A673 (cell line): Measurements from ENCODE around the gene PARD6A. TPM values are rescaled to one million over a fixed set of nuclear protein-coding genes. Genes with fewer than 3 reads are reported as not detected.
A peak's percentile ranks its signal among the peaks of the same experiment; 100 is the strongest.

Experiments used
- BruUV-seq: library from RNA; stranded (reverse); fragments of 400-500 nt; replicated peaks from 2 replicates; lab custom pipeline; 2021; lab: Mats Ljungman, UMichigan
- CTCF ChIA-PET: fragments of 300-600 bp; sonication (Branson Sonifier 250); formaldehyde crosslinking; loops from one replicate; lab custom pipeline; 2022; ENCODE audit warnings: antibody characterized with exemption; lab: Charles Lee
- POLR2A ChIA-PET: fragments of 300-600 bp; sonication (Branson Sonifier 250); formaldehyde crosslinking; loops from one replicate; lab custom pipeline; 2022; ENCODE audit warnings: antibody characterized with exemption; ENCODE audit not compliant: low non-redundant PET; lab: Charles Lee
- DNase-seq: peaks from one replicate; pipeline ENCODE4 v3.0.0-alpha.2; 2015; ENCODE audit warnings: low spot score
- H3K27ac ChIP-seq: fragments of 200-600 bp; sonication (generic); 2 replicates; pipeline ENCODE4 v1.5.1; 2016; ENCODE audit warnings: mixed run types, low read depth, mild to moderate bottlenecking, mixed read lengths, antibody characterized with exemption, low read length; ENCODE audit not compliant: poor library complexity, severe bottlenecking
- H3K27me3 ChIP-seq: fragments of 200-600 bp; sonication (generic); replicated peaks from 2 replicates; pipeline ENCODE4 v1.6.1; 2017; ENCODE audit warnings: mixed run types, low read depth, mild to moderate bottlenecking, mixed read lengths, antibody characterized with exemption, low read length; ENCODE audit not compliant: insufficient read depth, poor library complexity
- H3K36me3 ChIP-seq: fragments of 200-600 bp; sonication (generic); 2 replicates; pipeline ENCODE4 v1.6.1; 2016; ENCODE audit warnings: mixed run types, mild to moderate bottlenecking, mixed read lengths, antibody characterized with exemption, low read length; ENCODE audit not compliant: insufficient read depth, poor library complexity, severe bottlenecking
- H3K4me1 ChIP-seq: fragments of 200-600 bp; sonication (generic); 2 replicates; pipeline ENCODE4 v1.6.1; 2017; ENCODE audit warnings: mixed run types, mild to moderate bottlenecking, mixed read lengths, antibody characterized with exemption, low read length; ENCODE audit not compliant: insufficient read depth, poor library complexity, severe bottlenecking
- H3K4me3 ChIP-seq: fragments of 200-600 bp; sonication (generic); 2 replicates; pipeline ENCODE4 v1.5.1; 2016; ENCODE audit warnings: low read depth, mixed run types, mild to moderate bottlenecking, mixed read lengths, low read length; ENCODE audit not compliant: poor library complexity, severe bottlenecking
- H3K9me3 ChIP-seq: fragments of 200-600 bp; sonication (generic); 2 replicates; pipeline ENCODE4 v1.6.1; 2016; ENCODE audit warnings: mixed run types, low read depth, mild to moderate bottlenecking, mixed read lengths, antibody characterized with exemption, low read length; ENCODE audit not compliant: poor library complexity, severe bottlenecking
- EZH2 ChIP-seq: fragments of 200-600 bp; sonication (generic); IDR thresholded peaks from 2 replicates; pipeline ENCODE4 v1.6.1; 2017; ENCODE audit warnings: borderline replicate concordance, low read depth, mild to moderate bottlenecking, mixed read lengths, antibody characterized with exemption, low read length; ENCODE audit not compliant: poor library complexity, severe bottlenecking
- intact Hi-C: fragments of 100-400 bp; cut with micrococcal nuclease; formaldehyde crosslinking; loops from one replicate; pipeline ENCODE4 v1.10.0; 2022; ENCODE audit not compliant: unreplicated experiment
- total RNA-seq: library from RNA; stranded (reverse); gene quantifications from 2 replicates; pipeline ENCODE4 v1.2.3, GENCODE V29; 2021
- TF ChIP-seq, protein P1 (sequence below): fragments of 300-800, 200-600 bp; sonication (generic); conservative IDR thresholded peaks from 2 replicates; pipeline ENCODE4 v1.5.1; 2017; ENCODE audit warnings: low read depth, mild to moderate bottlenecking, antibody characterized with exemption, low read length, moderate library complexity, mixed read lengths

PARD6A gene
- total RNA-seq, 1 experiment from 2014 or later, result 8.6 TPM

DNA sequence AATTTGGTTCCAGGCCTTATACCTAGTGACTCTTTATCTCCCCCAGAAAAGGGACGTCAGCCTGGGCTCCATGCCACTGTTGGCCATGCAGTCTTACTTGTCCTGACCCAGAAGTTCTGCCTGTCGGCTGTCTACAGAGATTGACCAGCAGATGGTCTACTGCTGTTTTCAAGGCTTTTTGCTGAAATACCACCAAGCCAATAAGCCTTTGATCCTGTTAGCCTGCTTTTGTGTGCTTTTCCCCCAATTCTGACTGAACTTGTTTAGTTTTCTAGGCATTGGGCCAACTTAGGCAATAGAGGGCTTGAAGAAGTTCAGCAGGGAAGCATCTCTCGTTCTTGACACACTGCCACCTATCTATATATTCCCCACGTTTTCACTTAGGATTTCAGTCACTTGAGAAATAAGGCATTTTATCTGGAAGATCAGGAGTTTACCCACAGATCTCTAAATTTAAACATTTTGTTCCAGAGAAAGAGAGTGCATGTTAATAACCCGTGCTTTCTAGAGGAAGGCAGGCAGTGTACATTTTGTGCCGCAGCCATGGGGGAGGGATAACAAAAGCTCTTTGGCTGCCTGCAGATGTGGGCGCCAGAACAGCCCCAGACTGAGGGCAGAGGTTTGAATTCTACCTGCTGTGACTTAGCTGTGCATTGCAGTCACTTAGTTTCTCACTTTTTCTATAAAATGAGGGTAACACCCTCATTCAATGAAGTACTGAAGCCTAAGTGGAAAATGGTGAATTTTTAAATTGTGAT, 28.2 kb upstream of the PARD6A start:
- no TSS peak for BruUV-seq
- Histone ChIP-seq H3K9me3 (no peaks in the 10 kb centered on the region), H3K4me1 (peaks cover 18% of the 10 kb centered on the region), H3K4me3 (no peak overlapping the region), H3K36me3 (peaks cover 55% of the 10 kb centered on the region), H3K27me3 (no peaks in the 10 kb centered on the region), H3K27ac (peak overlapping the region; percentile 65)
- peak; percentile 94 for DNase-seq
- intact Hi-C loops, result loop anchor here (2.0 to 5.0 kb wide), 2 partner anchors 34 to 70 kb away; partner anchors contain the start of gene CTCF
- CTCF ChIA-PET, result interaction anchor here (0.6 to 1.0 kb wide), 3 partner anchors 69 to 361 kb away, joined by 3 to 12 read pairs (median 4); no protein-coding TSS in a partner anchor
- TF ChIP-seq, protein P1, sequence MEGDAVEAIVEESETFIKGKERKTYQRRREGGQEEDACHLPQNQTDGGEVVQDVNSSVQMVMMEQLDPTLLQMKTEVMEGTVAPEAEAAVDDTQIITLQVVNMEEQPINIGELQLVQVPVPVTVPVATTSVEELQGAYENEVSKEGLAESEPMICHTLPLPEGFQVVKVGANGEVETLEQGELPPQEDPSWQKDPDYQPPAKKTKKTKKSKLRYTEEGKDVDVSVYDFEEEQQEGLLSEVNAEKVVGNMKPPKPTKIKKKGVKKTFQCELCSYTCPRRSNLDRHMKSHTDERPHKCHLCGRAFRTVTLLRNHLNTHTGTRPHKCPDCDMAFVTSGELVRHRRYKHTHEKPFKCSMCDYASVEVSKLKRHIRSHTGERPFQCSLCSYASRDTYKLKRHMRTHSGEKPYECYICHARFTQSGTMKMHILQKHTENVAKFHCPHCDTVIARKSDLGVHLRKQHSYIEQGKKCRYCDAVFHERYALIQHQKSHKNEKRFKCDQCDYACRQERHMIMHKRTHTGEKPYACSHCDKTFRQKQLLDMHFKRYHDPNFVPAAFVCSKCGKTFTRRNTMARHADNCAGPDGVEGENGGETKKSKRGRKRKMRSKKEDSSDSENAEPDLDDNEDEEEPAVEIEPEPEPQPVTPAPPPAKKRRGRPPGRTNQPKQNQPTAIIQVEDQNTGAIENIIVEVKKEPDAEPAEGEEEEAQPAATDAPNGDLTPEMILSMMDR, result peak; percentile 45; the same call in 1 of the 2 replicates
- no peak for TF ChIP-seq EZH2
- POLR2A ChIA-PET, result no interaction called here

DNA sequence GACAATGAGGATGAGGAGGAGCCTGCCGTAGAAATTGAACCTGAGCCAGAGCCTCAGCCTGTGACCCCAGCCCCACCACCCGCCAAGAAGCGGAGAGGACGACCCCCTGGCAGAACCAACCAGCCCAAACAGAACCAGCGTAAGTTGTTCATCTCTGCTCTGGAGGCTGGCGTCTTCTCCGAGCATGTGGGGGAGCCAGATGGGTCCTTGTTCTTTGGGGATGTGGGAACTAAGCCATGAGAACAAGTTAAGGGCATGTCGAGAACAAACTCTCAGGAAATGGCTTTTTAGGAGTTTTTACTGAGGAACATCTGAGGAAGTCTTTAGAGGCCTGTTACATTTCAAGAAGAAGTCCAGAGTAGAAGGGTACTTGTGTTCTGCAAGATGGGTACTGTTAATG, 24.0 kb upstream of the PARD6A start:
- no peak for DNase-seq
- BruUV-seq, result no TSS peak
- Histone ChIP-seq H3K36me3 (peaks cover 42% of the 10 kb centered on the region), H3K27me3 (no peaks in the 10 kb centered on the region), H3K9me3 (no peaks in the 10 kb centered on the region), H3K4me1 (peaks cover 16% of the 10 kb centered on the region), H3K4me3 (no peak overlapping the region), H3K27ac (no peak overlapping the region)
- POLR2A ChIA-PET, result no interaction called here
- intact Hi-C loops, result no loop called here
- CTCF ChIA-PET, result no interaction called here
- TF ChIP-seq, protein P1, result no peak
- TF ChIP-seq EZH2, result no peak

DNA sequence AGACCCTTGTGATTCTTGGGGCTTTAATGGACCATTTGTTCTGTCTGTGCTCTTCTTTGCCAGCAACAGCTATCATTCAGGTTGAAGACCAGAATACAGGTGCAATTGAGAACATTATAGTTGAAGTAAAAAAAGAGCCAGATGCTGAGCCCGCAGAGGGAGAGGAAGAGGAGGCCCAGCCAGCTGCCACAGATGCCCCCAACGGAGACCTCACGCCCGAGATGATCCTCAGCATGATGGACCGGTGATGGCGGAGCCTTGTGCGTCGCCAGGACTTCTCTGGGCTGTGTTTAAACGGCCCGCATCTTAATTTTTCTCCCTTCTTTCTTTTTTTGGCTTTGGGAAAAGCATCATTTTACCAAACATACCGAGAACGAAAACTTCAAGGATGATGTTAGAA, 23.1 kb upstream of the PARD6A start:
- H3K9me3 ChIP-seq, result no peaks in the 10 kb centered on the region
- no peak overlapping the region for H3K4me3 ChIP-seq
- no peak overlapping the region for H3K27ac ChIP-seq
- intact Hi-C loops, result no loop called here
- TF ChIP-seq EZH2, result no peak
- TF ChIP-seq, protein P1, result no peak
- POLR2A ChIA-PET, result no interaction called here
- peaks cover 42% of the 10 kb centered on the region for H3K36me3 ChIP-seq
- peaks cover 7% of the 10 kb centered on the region for H3K4me1 ChIP-seq
- CTCF ChIA-PET, result no interaction called here
- H3K27me3 ChIP-seq, result no peaks in the 10 kb centered on the region
- BruUV-seq, result no TSS peak
- no peak for DNase-seq
